PC-9 (cell line): ENCODE results near the gene PDHX. TPM values are rescaled to one million over a fixed set of nuclear protein-coding genes. Genes with fewer than 3 reads are reported as not detected.

ENCODE experiments used
- BruUV-seq: library from RNA; stranded (reverse); fragments of 400-500 nt; replicated peaks from 2 replicates; lab custom pipeline; 2021; lab: Mats Ljungman, UMichigan
- CTCF ChIA-PET: fragments of 300-600 bp; sonication (Branson Sonifier 250); formaldehyde crosslinking; loops from one replicate; lab custom pipeline; 2022; ENCODE audit warnings: antibody characterized with exemption; lab: Charles Lee
- POLR2A ChIA-PET: fragments of 300-600 bp; sonication (Branson Sonifier 250); formaldehyde crosslinking; loops from one replicate; lab custom pipeline; 2022; ENCODE audit warnings: antibody characterized with exemption; ENCODE audit not compliant: unreplicated experiment; lab: Charles Lee
- DNase-seq, 2 experiments: peaks; one replicate each; pipeline versions ENCODE4 v3.0.0 to v3.0.0-alpha.2; 2015 to 2022; ENCODE audit warnings: mixed read lengths in 1 of 2
- H2AFZ ChIP-seq: fragments of 200-600 bp; sonication (generic); 2 replicates; pipeline ENCODE4 v1.8.1; 2017; ENCODE audit warnings: antibody characterized with exemption
- H3F3A ChIP-seq: fragments of 200-600 bp; sonication (generic); 2 replicates; pipeline ENCODE4 v1.8.1; 2017; ENCODE audit warnings: antibody characterized with exemption, mild to moderate bottlenecking, low read depth; ENCODE audit not compliant: insufficient read depth
- H3K27ac ChIP-seq: fragments of 200-600 bp; sonication (generic); 2 replicates; pipeline ENCODE4 v1.6.1; 2016; ENCODE audit warnings: mixed run types
- H3K27me3 ChIP-seq: fragments of 200-600 bp; sonication (generic); 2 replicates; pipeline ENCODE4 v1.6.1; 2016; ENCODE audit warnings: low read depth, mixed run types; ENCODE audit not compliant: insufficient read depth
- H3K36me3 ChIP-seq: fragments of 200-600 bp; sonication (generic); 2 replicates; pipeline ENCODE4 v1.6.1; 2016; ENCODE audit warnings: low read depth, mixed run types
- H3K4me1 ChIP-seq: fragments of 200-600 bp; sonication (generic); replicated peaks from 2 replicates; pipeline ENCODE4 v1.6.1; 2016; ENCODE audit warnings: mixed run types; ENCODE audit not compliant: insufficient read depth
- H3K4me2 ChIP-seq: fragments of 200-600 bp; sonication (generic); 2 replicates; pipeline ENCODE4 v1.6.1; 2017; ENCODE audit warnings: mixed run types
- H3K4me3 ChIP-seq: fragments of 200-600 bp; sonication (generic); 2 replicates; pipeline ENCODE4 v1.6.1; 2016; ENCODE audit warnings: mixed run types
- H3K79me2 ChIP-seq: fragments of 200-600 bp; sonication (generic); 2 replicates; pipeline ENCODE4 v1.6.1; 2017; ENCODE audit warnings: low read depth, mixed run types
- H3K9me2 ChIP-seq: fragments of 200-600 bp; sonication (generic); 2 replicates; pipeline ENCODE4 v1.8.1; 2017; ENCODE audit warnings: mild to moderate bottlenecking; ENCODE audit not compliant: insufficient read depth
- H3K9me3 ChIP-seq: fragments of 200-600 bp; sonication (generic); 2 replicates; pipeline ENCODE4 v1.8.1; 2016; ENCODE audit warnings: low read depth; ENCODE audit not compliant: insufficient read depth
- H4K20me1 ChIP-seq: fragments of 200-600 bp; sonication (generic); 2 replicates; pipeline ENCODE4 v1.8.1; 2017; ENCODE audit not compliant: insufficient read depth
- EZH2 ChIP-seq: fragments of 200-600 bp; sonication (generic); IDR thresholded peaks from 2 replicates; pipeline ENCODE4 v1.8.0; 2017; ENCODE audit warnings: antibody characterized with exemption, low read depth
- intact Hi-C: fragments of 100-400 bp; cut with micrococcal nuclease; formaldehyde crosslinking; loops from one replicate; pipeline ENCODE4 v1.10.0; 2022; ENCODE audit not compliant: unreplicated experiment
- total RNA-seq: library from RNA; stranded (reverse); gene quantifications from 2 replicates; pipeline ENCODE4 v1.2.3, GENCODE V29; 2021
- TF ChIP-seq, protein P1 (sequence below): fragments of 200-600 bp; sonication (generic); conservative IDR thresholded peaks from 2 replicates; pipeline ENCODE4 v1.6.1; 2017; ENCODE audit warnings: mixed run types, antibody characterized with exemption, mild to moderate bottlenecking, moderate library complexity

The PDHX gene
- total RNA-seq, 1 experiment from 2014 or later: 47.0 TPM

DNA sequence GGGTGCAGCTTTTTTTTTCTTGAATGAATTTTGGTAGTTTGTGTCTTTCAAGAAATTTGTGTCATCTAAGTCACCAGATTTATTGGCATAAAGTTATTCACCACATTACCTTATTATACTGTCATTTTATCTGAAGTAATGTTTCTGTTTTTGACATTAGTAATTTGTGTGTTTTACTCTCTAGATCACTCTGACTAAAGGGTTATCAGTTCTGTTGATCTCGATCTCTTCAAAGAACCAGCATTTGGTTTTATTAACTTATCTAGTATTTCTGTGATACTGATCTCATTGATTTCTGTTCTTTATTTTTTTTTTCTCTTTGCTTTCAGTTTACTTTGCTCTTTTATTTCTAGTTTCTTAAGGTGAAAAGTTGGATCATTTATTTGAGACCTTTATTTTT lies 55.5 kb downstream of the PDHX start:
- peaks cover 26% of the 10 kb centered on the region for H3K4me1 ChIP-seq
- H3K9me3 ChIP-seq: 0 out of 2 replicates have a peak, but pooled peaks cover 2% of the 10 kb centered on the region
- H4K20me1 ChIP-seq: no peaks in the 10 kb centered on the region
- H3K4me2 ChIP-seq: no peak overlapping the region
- intact Hi-C loops: no loop called here
- DNase-seq: no peak
- POLR2A ChIA-PET: no interaction called here
- H3K4me3 ChIP-seq: no peak overlapping the region
- TF ChIP-seq, protein P1, sequence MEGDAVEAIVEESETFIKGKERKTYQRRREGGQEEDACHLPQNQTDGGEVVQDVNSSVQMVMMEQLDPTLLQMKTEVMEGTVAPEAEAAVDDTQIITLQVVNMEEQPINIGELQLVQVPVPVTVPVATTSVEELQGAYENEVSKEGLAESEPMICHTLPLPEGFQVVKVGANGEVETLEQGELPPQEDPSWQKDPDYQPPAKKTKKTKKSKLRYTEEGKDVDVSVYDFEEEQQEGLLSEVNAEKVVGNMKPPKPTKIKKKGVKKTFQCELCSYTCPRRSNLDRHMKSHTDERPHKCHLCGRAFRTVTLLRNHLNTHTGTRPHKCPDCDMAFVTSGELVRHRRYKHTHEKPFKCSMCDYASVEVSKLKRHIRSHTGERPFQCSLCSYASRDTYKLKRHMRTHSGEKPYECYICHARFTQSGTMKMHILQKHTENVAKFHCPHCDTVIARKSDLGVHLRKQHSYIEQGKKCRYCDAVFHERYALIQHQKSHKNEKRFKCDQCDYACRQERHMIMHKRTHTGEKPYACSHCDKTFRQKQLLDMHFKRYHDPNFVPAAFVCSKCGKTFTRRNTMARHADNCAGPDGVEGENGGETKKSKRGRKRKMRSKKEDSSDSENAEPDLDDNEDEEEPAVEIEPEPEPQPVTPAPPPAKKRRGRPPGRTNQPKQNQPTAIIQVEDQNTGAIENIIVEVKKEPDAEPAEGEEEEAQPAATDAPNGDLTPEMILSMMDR: no peak
- TF ChIP-seq EZH2: no peak
- peaks cover 15% of the 10 kb centered on the region for H3K79me2 ChIP-seq
- H3K27ac ChIP-seq: no peak overlapping the region
- CTCF ChIA-PET: no interaction called here
- 0 out of 2 replicates have a peak, but pooled peaks cover 3% of the 10 kb centered on the region for H3K9me2 ChIP-seq
- H2AFZ ChIP-seq: no peak overlapping the region
- no TSS peak for BruUV-seq
- no peaks in the 10 kb centered on the region for H3K27me3 ChIP-seq
- H3K36me3 ChIP-seq: peaks cover 67% of the 10 kb centered on the region
- H3F3A ChIP-seq: peaks cover 22% of the 10 kb centered on the region

- H3K4me1 ChIP-seq: peaks cover 31% of the 10 kb centered on the region
- intact Hi-C loops: no loop called here
- H2AFZ ChIP-seq: no peak overlapping the region
- POLR2A ChIA-PET: interaction anchor here (0.6 kb wide), 1 partner anchor 86 kb away, joined by 5 read pairs; no protein-coding TSS in a partner anchor
- H3K27me3 ChIP-seq: no peaks in the 10 kb centered on the region
- H3K79me2 ChIP-seq: peaks cover 15% of the 10 kb centered on the region
- peaks cover 26% of the 10 kb centered on the region for H3F3A ChIP-seq
- H3K4me3 ChIP-seq: no peak overlapping the region
- no peak overlapping the region for H3K4me2 ChIP-seq
- no peak for TF ChIP-seq EZH2
- TF ChIP-seq, protein P1: no peak
- no peak overlapping the region for H3K27ac ChIP-seq
- 0 out of 2 replicates have a peak, but pooled peaks cover 2% of the 10 kb centered on the region for H3K9me3 ChIP-seq
- no peaks in the 10 kb centered on the region for H4K20me1 ChIP-seq
- 0 out of 2 replicates have a peak, but pooled peaks cover 3% of the 10 kb centered on the region for H3K9me2 ChIP-seq
- H3K36me3 ChIP-seq: peaks cover 67% of the 10 kb centered on the region
- DNase-seq: no peak
- CTCF ChIA-PET: no interaction called here
- no TSS peak for BruUV-seq
Observed at GRCh38 chr11:34972366-34972765, 55.9 kb downstream of the PDHX start.

DNA sequence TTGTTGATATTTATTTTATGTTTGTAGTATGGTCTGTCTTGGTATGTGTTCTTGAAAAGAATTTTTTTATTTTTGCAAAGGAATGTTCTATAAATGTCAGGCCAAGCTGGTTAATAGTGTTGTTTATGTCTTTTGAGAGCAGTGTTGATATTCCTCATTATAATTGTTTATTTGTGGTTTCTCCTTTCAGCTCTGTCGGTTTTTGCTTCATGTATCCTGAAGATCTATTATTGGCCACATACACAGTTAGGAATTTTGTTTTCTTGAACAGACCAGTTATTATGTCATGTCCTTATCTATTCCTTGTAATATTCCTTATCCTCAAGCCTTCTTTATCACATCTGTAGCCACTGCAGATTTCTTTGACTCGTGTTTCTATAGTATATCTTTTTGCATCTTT lies 56.5 kb downstream of the PDHX start:
- H4K20me1 ChIP-seq: no peaks in the 10 kb centered on the region
- TF ChIP-seq, protein P1: no peak
- TF ChIP-seq EZH2: no peak
- H3K36me3 ChIP-seq: peaks cover 61% of the 10 kb centered on the region
- H3K4me1 ChIP-seq: peaks cover 36% of the 10 kb centered on the region
- ChIA-PET CTCF (no interaction called here), POLR2A (interaction anchor here (0.6 kb wide), 1 partner anchor 86 kb away, joined by 5 read pairs; no protein-coding TSS in a partner anchor)
- H3K4me2 ChIP-seq: no peak overlapping the region
- no peak overlapping the region for H3K4me3 ChIP-seq
- intact Hi-C loops: no loop called here
- peaks cover 15% of the 10 kb centered on the region for H3K79me2 ChIP-seq
- BruUV-seq: no TSS peak
- no peak overlapping the region for H3K27ac ChIP-seq
- DNase-seq: no peak
- 0 out of 2 replicates have a peak, but pooled peaks cover 2% of the 10 kb centered on the region for H3K9me3 ChIP-seq
- 0 out of 2 replicates have a peak, but pooled peaks cover 3% of the 10 kb centered on the region for H3K9me2 ChIP-seq
- no peaks in the 10 kb centered on the region for H3K27me3 ChIP-seq
- peaks cover 32% of the 10 kb centered on the region for H3F3A ChIP-seq
- no peak overlapping the region for H2AFZ ChIP-seq
